GM21723 (cell line): ENCODE data around the gene SNX17.
A peak's percentile ranks its signal among the peaks of the same experiment; 100 is the strongest.
"Not testable (repeated sequence)": the region's sequence is repeated elsewhere in the genome, so short reads cannot be mapped to it uniquely, and the experiment has no call there.

Experiments
- ATAC-seq: cut with Tn5 transposase; IDR thresholded peaks from one replicate; pipeline ENCODE4 v1.9.1; 2021; ENCODE audit warnings: mild to moderate bottlenecking, moderate library complexity; ENCODE audit not compliant: unreplicated experiment

SNX17 gene, protein sequence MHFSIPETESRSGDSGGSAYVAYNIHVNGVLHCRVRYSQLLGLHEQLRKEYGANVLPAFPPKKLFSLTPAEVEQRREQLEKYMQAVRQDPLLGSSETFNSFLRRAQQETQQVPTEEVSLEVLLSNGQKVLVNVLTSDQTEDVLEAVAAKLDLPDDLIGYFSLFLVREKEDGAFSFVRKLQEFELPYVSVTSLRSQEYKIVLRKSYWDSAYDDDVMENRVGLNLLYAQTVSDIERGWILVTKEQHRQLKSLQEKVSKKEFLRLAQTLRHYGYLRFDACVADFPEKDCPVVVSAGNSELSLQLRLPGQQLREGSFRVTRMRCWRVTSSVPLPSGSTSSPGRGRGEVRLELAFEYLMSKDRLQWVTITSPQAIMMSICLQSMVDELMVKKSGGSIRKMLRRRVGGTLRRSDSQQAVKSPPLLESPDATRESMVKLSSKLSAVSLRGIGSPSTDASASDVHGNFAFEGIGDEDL

DNA sequence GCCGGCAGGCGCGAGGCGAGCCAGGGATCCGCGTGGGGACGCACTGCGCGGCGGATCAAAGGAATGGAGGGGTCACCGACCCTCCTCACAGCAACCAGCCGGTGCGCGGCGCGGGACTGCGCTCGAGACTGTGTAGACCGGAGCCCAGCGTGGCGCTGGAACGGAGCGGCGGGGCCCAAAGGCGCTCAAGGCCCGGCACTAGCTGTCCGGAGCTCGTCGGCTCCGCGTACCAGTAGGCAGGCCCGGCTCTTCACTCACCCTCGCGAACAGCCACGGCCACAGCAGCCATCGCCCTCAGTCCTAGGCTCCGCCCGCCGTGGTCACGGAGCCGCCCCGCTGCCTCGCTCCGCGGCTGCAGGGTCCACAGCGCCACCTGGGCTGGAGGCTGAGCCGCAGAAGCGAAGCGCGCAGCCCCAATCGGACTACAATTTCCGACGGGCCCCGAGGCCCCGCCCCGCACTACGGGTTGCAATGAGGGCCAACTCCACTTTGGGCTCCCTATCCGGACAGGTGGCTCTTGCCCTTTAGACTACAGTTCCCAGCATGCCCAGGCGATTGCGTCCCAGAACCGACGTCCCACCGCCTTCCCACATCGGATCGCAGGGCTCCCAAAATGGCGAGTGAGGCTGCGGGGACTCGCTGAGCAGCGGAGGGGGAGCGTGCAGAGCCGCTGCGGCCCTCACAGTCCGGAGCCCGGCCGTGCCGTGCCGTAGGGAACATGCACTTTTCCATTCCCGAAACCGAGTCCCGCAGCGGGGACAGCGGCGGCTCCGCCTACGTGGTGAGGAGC is at the start of gene SNX17, which contains the start of gene EIF2B4:
TSS of gene SNX17 (plus strand) at position 591 of the 790 bp plus-strand sequence. CDS start at position 719, 128 bp downstream.
TSS of gene EIF2B4 (minus strand) at position 313 of the 790 bp plus-strand sequence. CDS start at position 289, 24 bp downstream.
- peak; percentile 95 for ATAC-seq

DNA sequence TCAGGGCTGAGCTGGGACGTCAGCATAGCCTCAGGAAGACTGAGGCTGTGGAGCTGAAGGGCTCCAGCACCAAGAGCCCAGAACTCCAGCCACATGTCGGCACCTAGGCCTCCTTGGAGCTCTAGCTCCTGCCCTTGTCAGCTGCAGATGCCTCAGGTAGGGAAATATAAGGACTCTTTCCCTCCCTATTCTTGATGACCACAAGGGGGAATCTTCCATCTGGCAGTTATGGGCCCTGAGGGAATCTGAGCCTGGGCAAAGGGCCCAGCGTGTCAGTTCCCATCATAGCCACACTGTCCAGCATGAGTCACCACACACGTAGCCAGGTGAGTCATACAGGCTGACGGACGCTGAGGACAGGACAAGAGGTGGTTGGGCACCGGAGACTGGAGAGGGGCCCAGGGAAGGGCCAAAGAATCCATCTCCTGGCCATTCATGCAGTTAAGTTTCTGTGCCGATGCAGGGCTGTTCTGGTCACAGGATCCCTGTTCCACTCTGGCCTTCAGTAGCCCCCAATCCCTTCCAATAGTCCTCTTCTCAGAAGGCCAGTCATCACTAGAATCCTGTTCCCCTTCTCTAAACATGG is 49.4 kb upstream of the SNX17 start:
- no peak for ATAC-seq

DNA sequence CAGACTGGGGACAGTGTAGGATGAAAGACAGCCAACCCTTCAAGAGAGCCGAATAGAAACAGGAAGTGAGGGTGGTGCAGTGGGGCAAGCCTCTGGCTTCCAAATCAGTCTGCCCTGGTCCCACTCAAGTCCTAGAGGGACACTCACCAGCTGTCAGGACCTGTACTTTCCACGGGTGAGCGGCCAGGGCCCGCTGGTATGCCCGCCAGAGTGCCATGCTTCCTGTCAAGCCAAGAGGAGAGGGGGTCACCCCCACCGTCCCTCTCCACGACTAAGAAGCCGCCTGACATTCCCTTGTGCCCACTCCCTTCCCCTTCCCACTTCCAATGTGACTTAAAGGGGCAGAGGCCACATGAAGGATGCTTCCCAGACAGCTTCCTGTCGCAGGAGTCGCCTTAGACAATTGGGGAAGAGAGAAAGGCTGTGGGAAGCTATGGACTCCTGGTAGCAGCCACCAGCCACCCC is 48.1 kb upstream of the SNX17 start:
- ATAC-seq: peak; percentile 40

DNA sequence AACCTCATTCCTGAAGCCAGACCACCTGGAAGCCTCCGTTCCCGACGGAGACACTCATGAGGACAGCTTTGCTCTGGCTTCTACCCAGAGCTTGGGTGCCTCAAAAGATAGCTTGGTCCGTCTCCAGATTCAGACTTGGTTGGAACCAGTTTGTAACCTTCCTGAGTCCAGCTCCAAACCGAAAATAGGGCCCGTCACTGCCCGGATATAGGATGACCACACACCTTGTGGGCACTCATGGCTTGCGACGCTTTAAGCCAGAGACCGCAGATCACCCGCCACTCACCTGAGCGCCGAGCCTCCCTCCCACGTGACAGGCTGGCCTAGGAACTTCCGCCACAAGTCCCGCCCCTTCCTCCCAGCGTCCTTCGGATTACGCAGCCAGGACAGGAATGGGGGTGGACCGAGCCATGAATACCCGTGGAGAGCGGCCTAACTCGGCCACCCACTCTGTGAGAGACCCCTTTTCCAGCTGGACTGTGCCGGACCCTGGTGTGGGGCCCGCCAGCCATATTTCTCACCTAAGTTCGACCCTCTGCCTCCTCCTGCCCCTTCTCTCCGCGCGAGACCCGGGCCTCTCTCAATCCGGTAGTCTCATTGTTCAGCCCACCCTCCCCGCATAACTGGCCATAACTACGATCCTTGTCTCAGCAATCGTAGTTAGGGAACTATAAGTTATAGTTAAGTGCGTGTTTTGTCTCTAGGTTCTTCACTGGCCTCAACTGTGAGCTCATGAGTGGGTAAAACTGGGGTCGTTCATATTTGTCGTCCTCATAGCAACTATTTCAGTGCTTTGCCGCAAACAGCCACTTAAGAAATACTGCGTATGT is 47.4 kb upstream of the SNX17 start, which contains the start of gene MPV17:
TSS of gene MPV17 (minus strand) at position 332 of the 830 bp plus-strand sequence. CDS start 580 bp downstream, outside the sequence.
- ATAC-seq: peak; percentile 89

DNA sequence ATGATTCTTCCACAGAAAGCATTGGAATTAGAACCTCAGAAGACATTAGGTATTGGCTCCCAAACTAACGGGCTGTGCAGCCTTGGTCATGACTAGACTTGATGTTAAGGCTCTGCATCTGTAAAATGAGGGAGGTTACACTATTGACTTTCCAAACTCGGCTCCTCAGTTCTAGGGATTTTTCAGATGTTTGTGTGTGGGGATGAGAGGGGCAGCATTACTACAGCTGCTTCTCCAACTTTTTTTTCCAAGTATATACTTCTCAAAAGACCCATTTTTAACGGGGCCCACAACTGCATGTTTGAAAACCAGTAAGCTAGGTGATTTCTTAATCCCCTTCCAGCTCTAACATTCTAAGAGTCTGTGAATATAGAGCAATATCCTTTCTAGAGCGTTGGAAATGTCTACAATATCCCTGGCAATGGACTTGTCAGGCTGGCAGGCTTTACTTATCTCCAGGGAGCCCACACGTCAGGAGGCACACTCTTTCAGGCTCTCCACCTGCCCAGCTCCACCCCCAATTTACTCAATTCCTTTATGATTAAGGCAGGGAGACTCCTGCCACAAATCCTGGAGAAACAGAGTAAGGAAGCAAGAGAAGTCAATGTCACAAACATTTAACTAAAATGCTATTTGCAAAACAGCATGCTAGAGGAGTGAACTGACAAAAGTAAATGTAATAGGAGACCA is 46.7 kb upstream of the SNX17 start:
- ATAC-seq: no peak

DNA sequence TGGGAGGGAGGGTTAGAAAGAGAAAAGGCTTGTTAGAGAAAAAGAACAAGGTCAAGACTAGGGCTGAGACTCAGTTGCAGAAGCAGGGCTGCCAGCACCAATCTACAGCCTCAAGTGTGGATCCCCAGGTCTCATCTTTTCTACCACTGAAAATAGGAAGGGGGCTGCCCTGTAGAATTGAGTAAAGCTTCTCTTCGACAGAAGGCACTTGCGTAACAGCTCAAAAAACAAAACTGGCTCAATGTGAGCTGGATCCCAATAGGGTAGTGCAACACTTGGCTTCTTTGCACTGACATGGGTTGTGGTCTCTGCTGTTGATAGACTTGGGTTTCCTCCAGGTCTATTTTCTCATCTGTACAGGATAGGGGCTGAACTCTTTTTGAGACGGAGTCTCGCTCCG is 45.7 kb upstream of the SNX17 start:
- ATAC-seq: no peak

DNA sequence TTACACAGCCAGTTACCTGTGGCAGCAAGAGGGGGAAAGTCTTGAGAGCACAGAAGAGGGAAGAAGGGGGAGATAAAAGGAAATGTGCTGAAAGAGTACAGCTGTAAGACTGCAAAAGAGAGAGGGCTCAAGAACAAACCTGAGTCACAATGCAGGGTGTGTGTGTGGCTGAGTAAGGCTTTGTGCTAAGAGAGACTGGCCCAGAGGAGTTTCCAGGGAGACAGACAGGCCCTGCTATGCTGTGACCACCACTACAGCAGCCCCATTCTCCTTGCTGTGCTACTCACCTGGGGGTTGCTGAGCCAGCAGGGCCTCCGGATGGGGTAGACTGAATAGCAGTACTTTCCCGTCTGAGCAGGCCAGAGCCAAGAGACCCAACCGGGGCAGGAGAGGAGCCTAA is 35.1 kb upstream of the SNX17 start:
- ATAC-seq: no peak

DNA sequence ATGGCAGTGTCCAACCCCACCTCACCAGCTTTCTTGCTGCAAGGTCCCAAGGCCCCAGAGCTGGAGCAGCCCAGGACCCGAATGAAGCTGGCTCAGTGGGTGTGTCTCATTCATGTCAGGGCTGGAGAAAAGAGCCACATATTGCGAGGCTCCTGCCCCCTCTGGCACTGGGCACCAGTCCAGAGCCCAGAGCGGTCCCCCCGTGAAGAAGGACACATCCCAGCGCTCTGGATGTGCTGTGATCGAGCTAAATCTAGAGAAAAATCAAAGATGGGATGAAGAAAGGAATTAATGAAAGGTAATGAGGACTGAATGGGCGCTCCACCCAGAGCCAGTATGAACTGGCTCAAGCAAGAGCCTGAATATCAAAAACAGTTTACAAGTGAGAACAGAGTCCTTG is 34.2 kb upstream of the SNX17 start:
- no peak for ATAC-seq

DNA sequence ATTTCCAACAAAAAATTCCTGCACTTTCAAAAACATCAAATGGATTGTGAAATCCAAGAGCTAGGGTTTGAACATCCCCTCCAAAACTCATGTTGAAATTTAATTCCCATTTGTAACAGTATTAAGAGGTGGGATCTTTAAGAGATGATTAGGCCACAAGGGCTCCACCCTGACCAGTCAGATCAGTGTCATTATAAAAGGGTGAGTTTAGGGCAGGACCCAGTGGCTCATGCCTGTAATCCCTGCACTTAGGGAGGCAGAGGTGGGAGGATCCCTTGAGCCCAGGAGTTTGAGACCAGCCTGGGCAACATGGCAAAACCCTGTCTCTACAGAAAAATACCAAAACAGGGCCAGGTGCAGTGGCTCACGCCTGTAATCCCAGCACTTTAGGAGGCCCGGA is 22.8 kb upstream of the SNX17 start:
- no peak for ATAC-seq

DNA sequence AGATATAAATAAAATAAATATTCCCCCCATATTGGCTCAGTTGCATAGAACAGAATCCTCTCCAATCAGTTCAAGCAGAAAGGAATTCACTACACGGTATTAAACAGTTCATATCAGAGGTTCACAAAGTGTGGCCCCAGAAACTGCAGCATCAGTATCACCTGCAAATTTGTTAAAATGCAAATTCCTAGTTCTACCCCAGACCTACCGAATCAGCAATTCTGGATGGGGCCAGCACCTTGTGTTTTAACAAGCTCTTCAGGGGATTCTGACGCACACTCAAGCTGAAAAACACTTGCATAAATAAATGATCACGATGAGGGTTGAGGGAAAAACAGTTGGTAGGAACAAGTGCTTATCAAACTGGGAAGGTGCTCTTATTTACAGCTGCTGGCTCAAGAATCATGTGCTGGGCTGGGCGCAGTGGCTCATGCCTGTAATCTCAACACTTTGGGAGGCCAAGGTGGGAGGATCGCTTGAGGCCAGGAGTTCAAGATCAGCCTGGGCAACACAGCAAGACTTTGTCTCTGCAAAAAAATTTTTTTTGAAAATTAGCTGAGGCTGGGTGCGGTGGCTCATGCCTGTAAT is 20.2 kb upstream of the SNX17 start:
- no peak for ATAC-seq

DNA sequence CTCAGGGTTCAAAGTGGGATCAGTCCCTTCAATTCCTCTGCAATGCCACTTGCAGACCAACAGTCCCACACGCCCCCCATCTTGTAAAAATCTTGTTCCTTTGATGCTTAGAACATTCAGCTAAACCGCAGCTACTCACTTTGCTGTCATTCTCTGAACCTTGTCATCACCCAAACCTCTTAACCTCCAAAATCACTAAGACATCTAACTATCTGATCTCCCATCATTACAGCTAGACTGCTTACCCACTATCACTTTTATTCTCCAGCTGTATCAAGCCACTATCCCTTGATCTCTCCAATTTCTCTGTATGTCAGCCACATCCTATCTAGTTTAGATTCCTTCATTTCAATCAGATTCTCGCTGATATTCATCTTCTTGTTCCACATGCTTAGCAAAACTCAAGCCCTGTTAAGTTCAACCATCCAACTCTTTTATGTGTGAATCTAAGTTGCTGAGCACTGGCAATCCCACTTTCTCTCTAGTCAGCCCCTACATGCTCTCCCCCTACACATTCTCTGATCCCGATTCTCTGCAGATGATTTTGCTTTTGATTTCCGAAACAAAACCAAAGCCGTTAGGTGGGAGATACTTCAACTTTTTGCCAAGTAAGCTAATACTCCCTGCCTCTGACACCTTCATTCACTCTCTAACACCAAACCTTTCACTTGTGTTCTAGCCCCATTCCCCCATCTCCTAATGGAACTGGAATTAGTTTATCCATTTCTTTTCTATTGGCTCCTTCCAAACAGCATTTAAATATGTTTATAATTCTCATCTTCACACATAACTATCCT is 18.4 kb upstream of the SNX17 start:
- ATAC-seq: no peak

DNA sequence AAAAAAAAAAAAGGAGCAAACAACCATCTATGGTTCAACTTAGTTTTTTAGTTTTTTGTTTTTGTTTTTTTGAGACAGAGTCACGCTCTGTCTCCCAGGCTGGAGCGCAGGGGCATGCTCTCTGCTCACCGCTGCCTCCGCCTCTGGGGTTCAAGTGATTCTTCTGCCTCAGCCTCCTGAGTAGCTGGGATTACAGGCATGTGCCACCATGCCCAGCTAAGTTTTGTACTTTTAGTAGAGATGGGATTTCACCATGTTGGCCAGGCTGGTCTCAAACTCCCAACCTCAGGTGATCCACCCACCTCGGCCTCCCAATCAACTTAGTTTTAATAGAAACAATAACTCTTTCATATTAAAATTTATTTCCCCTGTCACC is 17.0 kb upstream of the SNX17 start:
- not testable (repeated sequence) for ATAC-seq

DNA sequence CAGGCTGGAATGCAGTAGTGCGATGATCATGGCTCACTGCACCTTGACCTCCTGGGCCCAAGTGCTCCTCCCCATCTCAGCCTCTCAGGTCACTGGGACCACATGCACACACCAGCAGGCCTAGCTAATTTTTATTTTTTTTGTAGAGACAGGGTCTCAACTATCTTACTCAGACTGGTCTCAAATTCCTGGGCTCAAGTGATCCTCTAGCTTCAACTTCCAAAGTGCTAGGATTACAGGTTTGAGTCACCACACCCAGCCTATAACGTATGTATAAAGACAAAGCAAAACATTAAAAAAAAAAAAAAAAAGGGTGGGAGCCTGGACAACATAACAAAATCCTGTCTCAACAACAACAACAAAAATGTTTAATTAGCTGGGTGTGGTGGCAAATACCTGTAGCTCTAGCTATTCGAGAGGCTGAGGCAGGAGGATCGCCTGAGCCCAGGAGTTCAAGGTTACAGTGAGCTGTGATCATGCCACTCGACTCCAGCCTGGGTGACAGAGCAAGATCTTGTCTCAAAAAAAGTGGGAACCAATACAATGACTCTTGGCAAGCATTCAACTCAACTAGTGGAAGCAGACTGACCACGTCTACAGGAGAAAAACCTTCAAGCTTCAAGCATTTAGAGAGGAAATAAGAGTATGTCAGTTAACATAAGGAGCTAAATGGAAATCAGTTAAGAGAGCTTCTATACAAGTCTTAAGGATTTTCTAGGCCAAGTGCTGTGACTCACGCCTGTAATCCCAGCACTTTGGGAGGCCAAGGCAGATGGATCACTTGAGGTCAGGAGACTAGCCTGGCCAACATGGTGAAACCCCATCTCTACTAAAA is 16.4 kb upstream of the SNX17 start:
- no peak for ATAC-seq

DNA sequence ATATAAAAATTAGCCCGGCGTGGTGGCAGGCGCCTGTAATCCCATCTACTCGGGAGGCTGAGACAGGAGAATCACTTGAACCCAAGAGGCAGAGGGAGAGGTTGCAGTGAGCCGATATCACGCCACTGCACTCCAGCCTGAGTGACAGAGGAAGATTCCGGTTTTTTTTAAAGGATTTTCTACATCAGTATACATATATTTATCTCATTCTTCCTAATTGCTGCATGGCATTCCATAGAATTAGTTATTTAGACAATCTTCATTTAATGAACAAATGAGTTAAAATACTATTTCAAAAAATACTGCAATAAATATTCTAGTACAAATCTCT is 15.9 kb upstream of the SNX17 start:
- ATAC-seq: no peak

DNA sequence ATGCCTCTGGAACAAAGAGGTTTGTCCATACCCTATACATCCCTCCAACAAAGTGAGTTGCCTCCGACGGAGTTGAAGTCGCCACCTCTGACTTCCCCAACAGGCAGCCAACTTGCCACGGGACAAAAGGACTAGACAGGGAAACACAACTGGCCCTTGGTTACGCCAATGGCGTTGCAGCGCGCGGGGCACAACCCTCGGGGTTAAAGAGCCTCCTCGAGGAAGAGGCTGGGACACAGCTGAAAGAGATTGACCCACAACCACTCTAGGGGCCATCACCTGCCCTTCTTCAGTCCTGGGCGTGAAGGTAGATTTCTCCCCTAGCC is 14.4 kb upstream of the SNX17 start:
- ATAC-seq: peak; percentile 30

DNA sequence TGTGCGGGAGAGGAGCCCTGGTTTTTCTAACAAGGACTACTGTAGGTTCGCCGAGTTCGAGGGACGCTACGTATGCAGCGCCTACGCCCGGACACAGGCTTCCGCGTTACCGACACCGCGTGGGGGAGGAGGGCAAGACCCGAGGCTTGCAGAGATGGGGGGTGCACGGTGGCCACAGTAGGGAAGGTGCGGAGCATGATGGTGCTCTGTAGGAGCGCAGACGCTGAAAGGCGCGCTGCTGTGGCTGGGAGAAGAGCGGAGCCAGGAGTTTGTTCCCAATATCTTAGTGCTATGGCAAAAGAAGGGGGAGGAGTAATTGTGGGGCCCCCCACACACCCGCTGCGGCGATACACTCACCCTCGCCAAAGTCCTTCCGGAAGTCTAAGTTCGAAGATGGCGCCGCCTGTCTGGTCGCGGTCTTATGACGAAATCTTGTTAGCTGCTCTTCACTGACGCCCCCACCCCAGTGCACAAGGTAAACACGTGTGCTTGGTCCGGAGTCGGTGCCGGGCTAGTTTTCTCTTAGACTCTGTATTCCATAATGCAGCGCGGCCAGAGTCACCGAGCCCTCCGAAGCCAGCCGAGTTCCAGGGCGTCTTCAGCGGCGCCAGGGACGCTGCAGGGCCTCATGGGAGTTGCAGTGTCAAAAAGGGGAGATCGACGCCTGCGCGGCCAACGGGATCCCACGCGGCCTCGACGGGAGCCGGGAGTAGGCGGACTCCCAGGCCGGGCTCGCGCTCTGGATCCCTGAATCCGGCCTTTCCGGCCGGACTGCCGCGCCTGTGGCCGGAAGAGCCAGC is 13.8 kb upstream of the SNX17 start, which contains the start of gene GTF3C2:
TSS of gene GTF3C2 (minus strand) at position 383 of the 800 bp plus-strand sequence. CDS start 13,210 bp downstream, outside the sequence.
- peak; percentile 80 for ATAC-seq
